WERI-Rb-1 (cell line): ENCODE results near the gene COPZ2.
"Not testable (repeated sequence)": the region's sequence is repeated elsewhere in the genome, so short reads cannot be mapped to it uniquely, and the experiment has no call there.

Source experiments
- DNase-seq: peaks from one replicate; pipeline ENCODE4 v3.0.0-alpha.2; 2020
- H3K27ac ChIP-seq: fragments of 250-450 bp; sonication (Bioruptor Pico); 2 replicates; pipeline ENCODE4 v1.5.1; 2020; ENCODE audit warnings: mild to moderate bottlenecking, moderate library complexity
- H3K27me3 ChIP-seq: fragments of 250-450 bp; sonication (Bioruptor Pico); 2 replicates; pipeline ENCODE4 v1.5.1; 2021; ENCODE audit warnings: mild to moderate bottlenecking, low read depth, moderate library complexity; ENCODE audit not compliant: insufficient read depth, severe bottlenecking
- H3K36me3 ChIP-seq: fragments of 250-450 bp; sonication (Bioruptor Pico); 2 replicates; pipeline ENCODE4 v1.5.1; 2020; ENCODE audit warnings: mild to moderate bottlenecking, moderate library complexity
- H3K4me3 ChIP-seq: 2 replicates; pipeline ENCODE4 v1.5.1; 2011; ENCODE audit warnings: low read depth, mild to moderate bottlenecking, control low read depth, low read length
- H3K9me3 ChIP-seq: fragments of 250-450 bp; sonication (Bioruptor Pico); 2 replicates; pipeline ENCODE4 v1.5.1; 2021; ENCODE audit warnings: mild to moderate bottlenecking, moderate library complexity; ENCODE audit not compliant: severe bottlenecking
- CTCF ChIP-seq: IDR thresholded peaks from 2 replicates; pipeline ENCODE4 v1.5.1; 2011; ENCODE audit warnings: low read depth, mild to moderate bottlenecking, control low read depth, inconsistent platforms, low read length

Gene COPZ2, protein sequence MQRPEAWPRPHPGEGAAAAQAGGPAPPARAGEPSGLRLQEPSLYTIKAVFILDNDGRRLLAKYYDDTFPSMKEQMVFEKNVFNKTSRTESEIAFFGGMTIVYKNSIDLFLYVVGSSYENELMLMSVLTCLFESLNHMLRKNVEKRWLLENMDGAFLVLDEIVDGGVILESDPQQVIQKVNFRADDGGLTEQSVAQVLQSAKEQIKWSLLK

DNA sequence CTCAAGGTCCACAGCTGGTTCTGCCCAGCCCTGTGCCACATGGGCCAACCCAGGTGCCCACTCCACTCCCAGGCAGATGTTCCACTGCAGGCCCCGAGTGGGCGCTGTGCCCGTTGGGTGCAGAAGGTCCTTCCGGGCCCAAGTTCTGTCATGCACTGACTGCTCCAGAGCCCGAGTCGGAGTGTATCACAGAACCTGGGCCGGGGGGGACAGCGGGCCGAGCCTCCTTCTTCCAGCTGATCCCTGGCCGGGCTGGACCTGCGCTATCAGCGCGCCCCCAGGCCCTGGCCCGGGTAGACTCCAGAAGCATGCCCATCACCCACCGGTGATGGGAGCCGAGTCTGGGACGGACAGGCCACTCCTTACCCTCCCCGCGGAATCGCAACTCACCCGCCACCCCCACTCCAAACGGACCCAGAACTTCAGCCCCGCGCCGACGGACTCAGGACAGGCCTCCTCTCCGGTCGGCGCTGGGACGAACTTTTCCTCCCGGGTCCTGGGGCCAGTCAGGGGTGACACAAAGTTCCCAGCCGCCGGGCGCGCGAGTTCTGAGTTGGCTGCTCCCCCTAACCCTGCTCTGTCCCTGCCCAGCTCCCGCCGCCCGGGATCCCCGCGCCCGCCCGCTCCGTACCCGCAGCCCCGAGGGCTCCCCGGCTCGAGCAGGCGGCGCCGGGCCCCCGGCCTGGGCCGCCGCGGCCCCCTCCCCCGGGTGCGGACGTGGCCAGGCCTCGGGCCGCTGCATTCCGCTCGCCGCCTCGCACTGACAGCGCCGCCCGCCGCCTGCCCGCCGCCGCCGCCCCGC is at the start of gene COPZ2:
Gene COPZ2 (minus strand): TSS at position 762 of the 802 bp plus-strand sequence. CDS start 20 bp downstream, at position 742.
- DNase-seq, result no peak
- H3K27ac ChIP-seq, result no peak within 1 kb of the TSS
- no peaks in the 10 kb centered on the region for H3K36me3 ChIP-seq
- H3K27me3 ChIP-seq, result no peaks in the 10 kb centered on the region
- TF ChIP-seq CTCF, result no peak
- H3K4me3 ChIP-seq, result no peak within 1 kb of the TSS
- peaks cover 2% of the 10 kb centered on the region for H3K9me3 ChIP-seq

GRCh38 chr17:48084932-48085331 is 47.3 kb upstream of the COPZ2 start:
- H3K27me3 ChIP-seq, result no peaks in the 10 kb centered on the region
- H3K27ac ChIP-seq, result no peak overlapping the region
- H3K9me3 ChIP-seq, result no peaks in the 10 kb centered on the region
- peaks cover 11% of the 10 kb centered on the region for H3K36me3 ChIP-seq
- DNase-seq, result no peak
- no peak overlapping the region for H3K4me3 ChIP-seq
- TF ChIP-seq CTCF, result no peak

GRCh38 chr17:48081858-48082257 is 44.3 kb upstream of the COPZ2 start:
- no peak for TF ChIP-seq CTCF
- Histone ChIP-seq H3K4me3 (no peak overlapping the region), H3K27ac (0 out of 2 replicates have a peak overlapping the region, but pooled peaks have one; percentile 28), H3K27me3 (no peaks in the 10 kb centered on the region), H3K9me3 (no peaks in the 10 kb centered on the region), H3K36me3 (peaks cover 13% of the 10 kb centered on the region)
- DNase-seq, result no peak

DNA sequence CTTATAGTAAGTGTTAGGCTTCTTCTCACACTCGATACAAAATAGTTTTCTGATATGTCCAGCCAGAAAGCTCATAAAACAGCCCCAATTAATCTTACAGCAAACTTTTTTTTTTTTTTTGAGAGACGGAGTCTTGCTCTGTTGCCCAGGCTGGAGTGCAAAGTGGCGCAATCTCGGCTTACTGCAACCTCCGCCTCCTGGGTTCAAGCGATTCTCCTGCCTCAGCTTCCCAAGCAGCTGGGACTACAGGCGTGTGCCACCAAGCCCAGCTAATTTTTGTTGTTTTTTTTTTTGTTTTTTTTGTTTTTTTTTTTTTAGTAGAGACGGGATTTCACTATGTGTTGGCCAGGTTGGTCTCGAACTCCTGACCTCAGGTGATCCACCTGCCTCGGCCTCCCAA is 39.6 kb upstream of the COPZ2 start:
- peaks cover 45% of the 10 kb centered on the region for H3K36me3 ChIP-seq
- H3K9me3 ChIP-seq, H3K4me3 ChIP-seq, DNase-seq, H3K27me3 ChIP-seq, H3K27ac ChIP-seq: not testable (repeated sequence)

DNA sequence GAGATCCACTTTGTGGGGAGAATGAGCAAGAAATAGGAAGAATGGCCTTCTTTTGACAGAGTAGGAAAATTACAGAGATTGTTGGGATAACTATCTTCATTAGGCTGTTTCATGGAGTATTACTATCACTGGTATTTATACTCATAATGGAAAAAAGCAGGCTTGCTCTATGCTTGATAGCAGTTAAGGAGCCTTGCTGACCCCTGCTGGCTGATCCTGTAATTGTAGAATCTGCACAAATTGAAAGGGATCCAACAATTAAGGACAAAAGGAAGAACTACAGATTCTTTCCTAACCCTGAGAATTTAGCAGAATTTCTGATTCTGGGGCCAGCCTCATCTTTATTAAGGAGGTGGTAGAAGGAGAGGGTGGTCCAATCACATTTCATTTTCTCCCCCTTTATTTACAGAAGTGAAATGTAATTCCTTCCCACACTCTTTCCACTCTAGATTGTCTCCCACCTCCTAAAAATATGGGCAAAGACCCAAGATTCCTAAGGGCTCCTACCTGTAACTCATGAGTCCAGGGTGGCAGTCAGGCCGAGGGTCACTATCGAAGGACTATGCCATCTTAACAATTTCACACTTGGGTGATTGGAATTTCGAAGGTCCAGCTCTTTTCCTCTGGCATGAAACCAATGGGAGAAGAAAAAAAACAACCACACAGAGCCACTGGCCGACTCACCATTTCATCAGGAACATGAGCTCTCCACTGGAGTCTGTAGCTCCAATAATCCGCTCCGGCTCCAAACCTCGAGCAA is 36.9 kb upstream of the COPZ2 start:
- peak; percentile 76 for TF ChIP-seq CTCF
- DNase-seq, result peak; percentile 81
- peaks cover 61% of the 10 kb centered on the region for H3K36me3 ChIP-seq

GRCh38 chr17:48073566-48074094 is 36.0 kb upstream of the COPZ2 start:
- not testable (repeated sequence) for DNase-seq, H3K27me3 ChIP-seq, H3K4me3 ChIP-seq, H3K9me3 ChIP-seq
- H3K36me3 ChIP-seq, result peaks cover 70% of the 10 kb centered on the region
- H3K27ac ChIP-seq, result peak overlapping the region; percentile 0; the same call in 1 of the 2 replicates

More for the DNA sequence above, 36.9 kb upstream of the COPZ2 start:
- Histone ChIP-seq H3K27ac (peak overlapping the region; percentile 0; the same call in 1 of the 2 replicates), H3K9me3 (no peaks in the 10 kb centered on the region), H3K4me3 (no peak overlapping the region), H3K27me3 (no peaks in the 10 kb centered on the region)

GRCh38 chr17:48072811-48073210 is 35.2 kb upstream of the COPZ2 start:
- not testable (repeated sequence) for H3K27ac ChIP-seq, H3K9me3 ChIP-seq, H3K4me3 ChIP-seq, H3K27me3 ChIP-seq, DNase-seq
- peaks cover 78% of the 10 kb centered on the region for H3K36me3 ChIP-seq
